ENCODE results near the gene ARFIP2.
A peak's percentile ranks its signal among the peaks of the same experiment; 100 is the strongest.

The ARFIP2 gene

GRCh38 chr11:6481924-6482275, 769 bp upstream of the ARFIP2 start:
- H3K4me3 ChIP-seq (ENCODE audit: insufficient read depth, low read length, poor library complexity, severe bottlenecking), result peak overlapping the region; percentile 74
- peaks cover 40% of the 10 kb centered on the region for H3K79me2 ChIP-seq (ENCODE audit: insufficient read depth, low read length)
- no peaks in the 10 kb centered on the region; the same call in 1 of the 2 replicates for H4K20me1 ChIP-seq (ENCODE audit: low read depth, low read length)
- H3F3A ChIP-seq (ENCODE audit: insufficient read depth), result no peaks in the 10 kb centered on the region
- H2AFZ ChIP-seq (ENCODE audit: low read depth, low read length, severe bottlenecking), result no peak overlapping the region
- H3K27me3 ChIP-seq (ENCODE audit: low read length), result no peaks in the 10 kb centered on the region
- peak overlapping the region; percentile 63 for H3K4me2 ChIP-seq (ENCODE audit: low read depth, low read length, poor library complexity, severe bottlenecking)
- peak overlapping the region; percentile 73 for H3K9ac ChIP-seq (ENCODE audit: low read length)
- H3K9me3 ChIP-seq (ENCODE audit: insufficient read depth, low read length), result no peaks in the 10 kb centered on the region
- peak overlapping the region; percentile 55 for H3K27ac ChIP-seq (ENCODE audit: low read depth, low read length)
- TF ChIP-seq EZH2phosphoT487 (conservative IDR thresholded peaks at IDR 0.05; ENCODE audit: low read length) (no peak), CTCF (IDR thresholded peaks at IDR 0.05; ENCODE audit: insufficient read depth, low read length, poor library complexity, severe bottlenecking) (no peak)
- no peaks in the 10 kb centered on the region for H3K9me2 ChIP-seq (replicated peaks; ENCODE audit: insufficient read depth, low read length)
- peaks cover 26% of the 10 kb centered on the region for H3K36me3 ChIP-seq (ENCODE audit: low read length)

GRCh38 chr11:6480299-6480914, 724 bp downstream of the ARFIP2 start:
- peak overlapping the region; percentile 74 for H3K4me3 ChIP-seq (ENCODE audit: insufficient read depth, low read length, poor library complexity, severe bottlenecking)
- peaks cover 15% of the 10 kb centered on the region for H3K36me3 ChIP-seq (ENCODE audit: low read length)
- no peak overlapping the region for H3K27ac ChIP-seq (ENCODE audit: low read depth, low read length)
- no peak for TF ChIP-seq CTCF (IDR thresholded peaks at IDR 0.05; ENCODE audit: insufficient read depth, low read length, poor library complexity, severe bottlenecking)
- no peak for TF ChIP-seq EZH2phosphoT487 (conservative IDR thresholded peaks at IDR 0.05; ENCODE audit: low read length)
- H3K4me2 ChIP-seq (ENCODE audit: low read depth, low read length, poor library complexity, severe bottlenecking), result peak overlapping the region; percentile 75
- no peaks in the 10 kb centered on the region for H3K9me2 ChIP-seq (replicated peaks; ENCODE audit: insufficient read depth, low read length)
- H2AFZ ChIP-seq (ENCODE audit: low read depth, low read length, severe bottlenecking), result peak overlapping the region; percentile 59
- H4K20me1 ChIP-seq (ENCODE audit: low read depth, low read length), result no peaks in the 10 kb centered on the region; the same call in 1 of the 2 replicates
- H3K27me3 ChIP-seq (ENCODE audit: low read length), result no peaks in the 10 kb centered on the region
- peaks cover 40% of the 10 kb centered on the region for H3K79me2 ChIP-seq (ENCODE audit: insufficient read depth, low read length)
- H3K9ac ChIP-seq (ENCODE audit: low read length), result peak overlapping the region; percentile 73
- H3F3A ChIP-seq (ENCODE audit: insufficient read depth), result peaks cover under 1% of the 10 kb centered on the region; the same call in 1 of the 2 replicates
- H3K9me3 ChIP-seq (ENCODE audit: insufficient read depth, low read length), result no peaks in the 10 kb centered on the region

GRCh38 chr11:6476571-6476970, 4.6 kb downstream of the ARFIP2 start:
- Histone ChIP-seq H3K27ac (ENCODE audit: low read depth, low read length) (no peak overlapping the region), H3K9me2 (replicated peaks; ENCODE audit: insufficient read depth, low read length) (no peaks in the 10 kb centered on the region), H3K9me3 (ENCODE audit: insufficient read depth, low read length) (no peaks in the 10 kb centered on the region), H3F3A (ENCODE audit: insufficient read depth) (peaks cover 15% of the 10 kb centered on the region), H3K79me2 (ENCODE audit: insufficient read depth, low read length) (peaks cover 18% of the 10 kb centered on the region), H3K36me3 (ENCODE audit: low read length) (no peaks in the 10 kb centered on the region), H2AFZ (ENCODE audit: low read depth, low read length, severe bottlenecking) (no peak overlapping the region), H3K4me2 (ENCODE audit: low read depth, low read length, poor library complexity, severe bottlenecking) (no peak overlapping the region), H3K9ac (ENCODE audit: low read length) (no peak overlapping the region), H3K4me3 (ENCODE audit: insufficient read depth, low read length, poor library complexity, severe bottlenecking) (no peak overlapping the region), H3K27me3 (ENCODE audit: low read length) (no peaks in the 10 kb centered on the region), H4K20me1 (ENCODE audit: low read depth, low read length) (no peaks in the 10 kb centered on the region)
- TF ChIP-seq CTCF (IDR thresholded peaks at IDR 0.05; ENCODE audit: insufficient read depth, low read length, poor library complexity, severe bottlenecking), result no peak
- no peak for TF ChIP-seq EZH2phosphoT487 (conservative IDR thresholded peaks at IDR 0.05; ENCODE audit: low read length)

Data from SU-DHL-6 (cell line).